Uterus (tissue), 2 donors: ENCODE data around the gene PDE10A.

ENCODE experiments used
- CTCF ChIP-seq, 4 experiments: fragments of 200-600 bp in 2 of 4; fragments of 450-650 bp in 2 of 4; sonication (generic) in 2 of 4; IDR thresholded peaks; one replicate each; pipeline ENCODE4 v1.5.1; 2016 to 2019; ENCODE audit warnings: antibody characterized with exemption in 4 of 4, mild to moderate bottlenecking in 2 of 4, moderate library complexity in 1 of 4
- POLR2A ChIP-seq, 2 donors: fragments of 450-650 bp; IDR thresholded peaks; one replicate each; pipeline ENCODE4 v1.6.1; 2016; ENCODE audit warnings: antibody characterized with exemption in 2 of 2, mild to moderate bottlenecking in 1 of 2, moderate library complexity in 1 of 2

DNA sequence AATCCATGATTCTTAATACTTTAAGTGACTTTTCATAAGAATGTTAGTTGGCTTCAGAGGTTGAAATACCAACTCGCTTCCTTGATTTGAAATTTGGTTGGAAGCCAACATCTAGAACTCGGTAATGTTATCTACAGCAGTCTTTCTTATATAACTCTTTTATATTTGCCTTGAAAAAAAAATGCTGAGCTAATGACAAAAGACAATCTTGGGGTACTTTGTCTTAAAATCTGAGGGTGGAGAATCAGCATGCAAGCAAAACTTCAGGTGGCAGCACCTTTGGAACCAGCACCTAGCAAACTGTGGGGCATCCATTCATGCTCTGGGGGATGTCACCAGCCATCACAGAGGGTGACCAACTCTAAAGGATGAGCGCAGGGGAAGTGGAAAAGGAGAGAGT lies 76.3 kb downstream of the PDE10A start:
- TF ChIP-seq CTCF (IDR thresholded peaks at IDR 0.05) (no peak), POLR2A (IDR thresholded peaks at IDR 0.05) (no peak)
